DND-41 (cell line): ENCODE results near the gene TMEM44.
A peak's percentile ranks its signal among the peaks of the same experiment; 100 is the strongest.

Experiments used
- ATAC-seq: fragments of 200-7000 bp; cut with Tn5 transposase; 3 replicates; pipeline ENCODE4 v1.9.1; 2021; ENCODE audit warnings: low read depth; ENCODE audit not compliant: insufficient read depth
- DNase-seq: peaks from one replicate; pipeline ENCODE4 v3.0.0-alpha.2; 2020
- H2AFZ ChIP-seq: 2 replicates; pipeline ENCODE4 v1.6.0; 2012; ENCODE audit warnings: low read depth, low read length
- H3K27ac ChIP-seq: 2 replicates; pipeline ENCODE4 v1.5.1; 2012; ENCODE audit warnings: low read length, inconsistent platforms
- H3K27me3 ChIP-seq: fragments of 200-600 bp; sonication (generic); 2 replicates; pipeline ENCODE4 v1.6.0; 2012; ENCODE audit warnings: low read length, mild to moderate bottlenecking, inconsistent platforms; ENCODE audit not compliant: insufficient read depth, poor library complexity
- H3K36me3 ChIP-seq: 2 replicates; pipeline ENCODE4 v1.5.1; 2012; ENCODE audit warnings: low read length, inconsistent platforms; ENCODE audit not compliant: insufficient read depth
- H3K4me1 ChIP-seq: 2 replicates; pipeline ENCODE4 v1.5.1; 2012; ENCODE audit warnings: mild to moderate bottlenecking, low read length; ENCODE audit not compliant: insufficient read depth
- H3K4me2 ChIP-seq: 2 replicates; pipeline ENCODE4 v1.6.0; 2012; ENCODE audit warnings: mild to moderate bottlenecking, moderate library complexity, low read length, inconsistent platforms; ENCODE audit not compliant: insufficient read depth
- H3K4me3 ChIP-seq, 2 experiments: fragments of 200-600 bp in 1 of 2; shearing (Covaris generic) in 1 of 2; 2 replicates each; pipeline ENCODE4 v1.5.1; 2012 to 2016; ENCODE audit warnings: inconsistent platforms in 2 of 2, low read length in 2 of 2, mild to moderate bottlenecking in 2 of 2, low read depth in 1 of 2, moderate library complexity in 1 of 2
- H3K79me2 ChIP-seq: 2 replicates; pipeline ENCODE4 v1.6.0; 2012; ENCODE audit warnings: low read length, inconsistent platforms; ENCODE audit not compliant: insufficient read depth
- H3K9ac ChIP-seq: 2 replicates; pipeline ENCODE4 v1.6.0; 2012; ENCODE audit warnings: low read depth, mild to moderate bottlenecking, inconsistent platforms, low read length, moderate library complexity
- H3K9me3 ChIP-seq: 2 replicates; pipeline ENCODE4 v1.5.1; 2012; ENCODE audit warnings: low read length, moderate library complexity, mild to moderate bottlenecking, inconsistent platforms; ENCODE audit not compliant: insufficient read depth, severe bottlenecking
- H4K20me1 ChIP-seq: 2 replicates; pipeline ENCODE4 v1.6.0; 2012; ENCODE audit warnings: low read length; ENCODE audit not compliant: insufficient read depth
- CTCF ChIP-seq: IDR thresholded peaks from 2 replicates; pipeline ENCODE4 v1.5.1; 2012; ENCODE audit warnings: borderline replicate concordance, low read length, moderate library complexity, mild to moderate bottlenecking; ENCODE audit not compliant: poor library complexity, severe bottlenecking; ENCODE audit errors: extremely low read depth
- EZH2 ChIP-seq: IDR thresholded peaks from 3 replicates; pipeline ENCODE4 v1.6.1; 2012; ENCODE audit warnings: borderline replicate concordance, low read depth, mild to moderate bottlenecking, moderate library complexity, low read length, inconsistent platforms; ENCODE audit not compliant: severe bottlenecking

TMEM44 gene

GRCh38 chr3:194582196-194582905 is 50.9 kb downstream of the TMEM44 start:
- Histone ChIP-seq H3K9ac (no peak overlapping the region), H2AFZ (no peak overlapping the region), H3K9me3 (no peaks in the 10 kb centered on the region), H3K4me2 (no peak overlapping the region), H3K4me1 (peaks cover 17% of the 10 kb centered on the region), H4K20me1 (no peaks in the 10 kb centered on the region), H3K27me3 (no peaks in the 10 kb centered on the region), H3K4me3 (no peak overlapping the region), H3K79me2 (peaks cover 11% of the 10 kb centered on the region), H3K27ac (no peak overlapping the region), H3K36me3 (peaks cover 13% of the 10 kb centered on the region)
- DNase-seq, result no peak
- ATAC-seq, result no peak
- TF ChIP-seq CTCF, result no peak
- TF ChIP-seq EZH2, result no peak

GRCh38 chr3:194579091-194579606 is 54.1 kb downstream of the TMEM44 start:
- Histone ChIP-seq H3K4me1 (peaks cover 6% of the 10 kb centered on the region; the same call in 1 of the 2 replicates), H3K4me3 (no peak overlapping the region), H3K36me3 (peaks cover 3% of the 10 kb centered on the region; the same call in 1 of the 2 replicates), H2AFZ (no peak overlapping the region), H3K27ac (no peak overlapping the region), H3K9ac (no peak overlapping the region), H3K27me3 (no peaks in the 10 kb centered on the region), H4K20me1 (no peaks in the 10 kb centered on the region), H3K9me3 (no peaks in the 10 kb centered on the region), H3K4me2 (no peak overlapping the region), H3K79me2 (peaks cover 3% of the 10 kb centered on the region)
- TF ChIP-seq CTCF (no peak), EZH2 (no peak)
- no peak for DNase-seq
- no peak for ATAC-seq

GRCh38 chr3:194577986-194578905 is 55.0 kb downstream of the TMEM44 start:
- Histone ChIP-seq H3K79me2 (no peaks in the 10 kb centered on the region), H3K4me2 (no peak overlapping the region), H3K36me3 (no peaks in the 10 kb centered on the region), H3K27ac (no peak overlapping the region), H3K9ac (no peak overlapping the region), H3K4me3 (no peak overlapping the region), H3K27me3 (peaks cover 2% of the 10 kb centered on the region), H3K9me3 (no peaks in the 10 kb centered on the region), H3K4me1 (peaks cover 3% of the 10 kb centered on the region; the same call in 1 of the 2 replicates), H2AFZ (no peak overlapping the region; the same call in 1 of the 2 replicates), H4K20me1 (no peaks in the 10 kb centered on the region)
- TF ChIP-seq EZH2, result no peak
- no peak for TF ChIP-seq CTCF
- ATAC-seq, result peak; percentile 34; the same call in 1 of the 3 replicates
- no peak for DNase-seq
